HG03025 (cell line): ENCODE results near the gene VILL.

ENCODE experiments used
- ATAC-seq: cut with Tn5 transposase; IDR thresholded peaks from one replicate; pipeline ENCODE4 v1.9.1; 2021; ENCODE audit warnings: mild to moderate bottlenecking, moderate library complexity; ENCODE audit not compliant: unreplicated experiment, low FRiP score

VILL gene

DNA sequence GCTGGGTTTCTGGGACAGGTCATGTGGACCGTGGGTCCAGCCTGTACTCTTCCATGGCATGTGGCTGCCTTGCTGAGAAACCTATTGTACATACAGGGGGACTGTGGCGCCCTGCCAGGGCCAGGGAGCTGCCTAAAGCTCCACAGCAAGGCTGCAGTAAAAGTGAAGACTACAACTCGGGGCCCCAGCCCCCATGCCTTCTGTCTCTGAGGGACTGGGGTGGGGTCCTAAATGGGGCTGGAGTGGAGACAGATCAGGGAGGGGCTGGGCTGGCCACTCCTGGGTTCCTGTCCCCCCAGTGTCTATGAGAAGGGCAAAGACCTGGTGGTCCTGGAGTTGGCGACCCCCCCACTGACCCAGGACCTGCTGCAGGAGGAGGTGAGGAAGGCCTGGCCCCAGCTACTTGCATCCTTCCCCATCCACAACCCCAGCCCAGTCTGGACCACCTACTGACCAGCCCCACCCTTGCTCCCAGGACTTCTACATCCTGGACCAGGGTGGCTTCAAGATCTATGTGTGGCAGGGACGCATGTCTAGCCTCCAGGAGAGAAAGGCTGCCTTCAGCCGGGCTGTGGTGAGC lies 7.3 kb downstream of the VILL start:
- no peak for ATAC-seq

DNA sequence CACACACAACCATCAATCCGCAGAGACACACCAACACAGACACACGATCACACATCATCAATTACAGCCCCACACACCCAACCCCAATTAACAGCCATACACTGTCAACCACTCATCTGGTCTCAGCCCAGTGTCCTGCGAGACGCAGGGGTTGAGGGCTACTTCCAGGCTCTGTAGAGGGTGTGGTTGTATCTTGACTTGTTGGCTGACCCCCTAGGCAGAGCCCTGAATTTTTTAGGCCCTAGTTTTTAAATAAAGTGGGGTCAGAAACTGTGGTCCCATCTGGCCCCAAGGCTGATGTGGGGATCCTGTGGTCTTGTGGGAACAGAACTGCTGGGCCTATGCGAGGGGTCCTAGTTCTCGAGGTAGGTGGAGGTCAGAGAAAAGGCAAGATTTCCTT lies 9.2 kb downstream of the VILL start:
- no peak for ATAC-seq

GRCh38 chr3:38000242-38000916 lies 9.8 kb downstream of the VILL start:
- no peak for ATAC-seq

DNA sequence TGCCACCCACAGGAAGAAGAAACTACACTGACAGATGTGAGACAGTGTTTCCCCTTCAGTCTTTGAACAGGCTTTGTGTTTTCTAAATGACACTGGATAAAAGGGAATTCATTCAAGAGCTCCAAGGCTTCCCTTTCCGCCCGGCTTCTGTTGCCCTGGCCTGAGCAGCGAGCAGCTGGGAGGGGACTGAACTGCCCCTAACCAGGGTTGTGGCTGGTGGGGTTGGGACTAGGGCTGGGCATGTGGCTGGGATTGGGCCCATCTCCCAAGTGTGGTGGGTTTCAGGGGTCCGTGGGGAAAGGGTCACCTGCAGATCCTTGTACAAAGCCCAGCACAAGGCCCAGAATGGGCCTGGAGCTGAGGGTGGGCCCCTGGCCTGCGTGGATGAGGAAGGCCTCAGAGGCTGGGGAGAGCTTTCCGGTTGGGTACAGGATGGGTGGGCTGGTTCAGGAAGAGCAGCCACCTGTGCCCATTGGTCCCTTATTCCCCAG lies 10.4 kb downstream of the VILL start:
- ATAC-seq: no peak

GRCh38 chr3:38001456-38002081 lies 11.0 kb downstream of the VILL start:
- no peak for ATAC-seq

GRCh38 chr3:38002291-38002876 lies 11.8 kb downstream of the VILL start:
- no peak for ATAC-seq

- no peak for ATAC-seq
Measured at GRCh38 chr3:38002940-38003339, 12.4 kb downstream of the VILL start.

DNA sequence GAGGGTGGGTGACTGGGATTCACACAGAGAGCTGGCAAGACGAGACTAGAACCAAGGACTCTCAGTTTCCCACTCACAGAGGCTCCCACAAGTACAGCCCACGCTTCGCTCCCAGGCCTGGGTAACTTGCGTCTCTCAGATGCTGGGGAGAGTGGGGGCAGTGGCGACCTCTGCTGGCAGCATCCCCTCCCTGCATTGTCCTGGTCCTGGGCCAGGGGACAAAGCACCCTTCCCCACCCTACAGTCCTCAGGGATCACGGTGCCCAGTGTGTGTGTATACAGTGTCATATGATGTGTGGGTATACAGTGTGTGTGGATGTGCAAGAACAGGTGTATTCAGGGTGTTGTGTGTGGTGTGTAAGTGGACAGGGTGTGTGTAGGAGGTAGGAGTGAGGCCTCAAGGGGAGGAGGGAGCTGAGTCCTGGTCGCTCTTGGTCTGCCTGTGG lies 12.8 kb downstream of the VILL start:
- no peak for ATAC-seq

GRCh38 chr3:38003817-38004414 lies 13.3 kb downstream of the VILL start:
- no peak for ATAC-seq

DNA sequence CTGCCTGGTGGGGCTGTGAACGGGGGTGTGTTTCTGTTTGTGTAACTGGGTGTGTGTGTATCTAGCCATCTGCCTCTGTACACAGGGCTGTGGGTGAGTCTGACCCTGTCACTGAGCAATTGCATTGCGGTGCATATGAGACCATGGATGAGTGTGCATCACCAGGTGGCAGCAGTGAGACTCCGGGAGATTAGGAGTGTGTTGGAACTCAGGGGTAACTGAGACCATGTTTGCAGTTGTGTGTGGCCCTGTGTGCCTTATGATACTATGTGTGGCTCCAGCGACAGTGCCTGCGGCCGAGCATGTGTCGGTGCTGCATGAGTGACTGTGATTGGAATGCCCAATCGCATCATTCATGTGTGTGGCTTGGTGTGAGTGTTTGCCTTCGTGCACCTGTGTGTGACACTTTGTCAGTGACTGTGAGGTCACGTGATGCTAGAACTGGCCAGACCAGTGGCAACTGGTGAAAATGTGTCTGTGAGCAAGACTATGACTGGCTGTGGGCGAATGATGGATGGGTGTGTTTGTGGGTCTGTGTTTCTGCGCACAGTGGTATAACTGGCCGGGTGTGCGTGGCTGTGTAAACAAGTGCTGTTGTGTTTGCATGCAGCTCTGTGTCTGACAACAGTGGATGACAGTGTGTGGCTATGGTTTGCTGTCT lies 14.0 kb downstream of the VILL start:
- ATAC-seq: no peak

GRCh38 chr3:38005076-38006020 lies 14.8 kb downstream of the VILL start:
- ATAC-seq: no peak

- ATAC-seq: no peak
Measured at GRCh38 chr3:38006031-38006430, 15.4 kb downstream of the VILL start.

- no peak for ATAC-seq
Measured at GRCh38 chr3:38006445-38006995, 15.9 kb downstream of the VILL start.

DNA sequence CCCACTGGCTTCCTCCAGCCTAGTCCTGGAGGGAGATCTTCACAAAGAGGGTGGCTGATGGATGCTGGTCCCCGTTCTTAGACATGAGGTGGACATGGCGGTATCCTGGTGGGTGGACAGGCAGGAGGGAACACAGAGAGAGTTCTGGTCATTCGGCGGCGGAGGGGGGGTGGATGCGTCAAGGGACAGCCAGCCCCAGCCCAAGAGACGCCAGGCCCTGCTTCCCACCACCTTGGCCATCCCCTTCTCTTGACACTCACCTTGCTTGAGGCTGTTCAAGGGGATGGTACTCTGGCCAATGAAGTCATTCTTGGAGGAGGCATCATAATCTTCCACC lies 17.1 kb downstream of the VILL start:
- ATAC-seq: no peak

- ATAC-seq: no peak
Measured at GRCh38 chr3:38008191-38008701, 17.7 kb downstream of the VILL start.

DNA sequence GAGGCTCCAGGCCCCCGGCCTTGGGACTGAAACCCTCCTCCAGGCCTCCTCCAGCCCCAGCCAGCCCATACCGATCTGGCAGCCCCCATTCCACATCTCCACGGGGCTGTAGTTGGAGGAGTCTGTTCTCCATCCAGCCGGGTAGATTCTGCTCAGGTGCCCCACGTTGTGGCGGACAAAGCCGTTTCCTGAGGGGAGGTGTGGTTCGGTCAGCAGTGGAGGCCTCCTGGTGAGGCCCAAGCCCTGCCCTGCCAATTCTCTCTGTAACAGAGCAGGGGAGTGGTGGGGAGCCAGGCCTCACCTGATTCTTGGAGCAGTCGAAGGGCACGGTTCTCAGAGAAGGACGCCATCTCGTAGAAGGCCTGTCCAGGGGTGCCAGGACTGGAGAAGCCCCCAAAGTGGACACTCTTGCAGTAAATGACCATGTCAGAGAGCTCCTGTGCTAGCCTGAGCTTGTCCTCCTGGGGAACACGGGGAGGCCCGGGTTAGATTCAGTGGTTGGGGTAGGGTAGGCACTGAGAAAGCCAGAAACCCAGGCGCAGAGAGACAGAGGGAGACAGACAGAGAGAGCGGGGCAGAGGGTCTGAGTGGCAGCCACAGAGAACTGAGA lies 18.5 kb downstream of the VILL start:
- no peak for ATAC-seq

DNA sequence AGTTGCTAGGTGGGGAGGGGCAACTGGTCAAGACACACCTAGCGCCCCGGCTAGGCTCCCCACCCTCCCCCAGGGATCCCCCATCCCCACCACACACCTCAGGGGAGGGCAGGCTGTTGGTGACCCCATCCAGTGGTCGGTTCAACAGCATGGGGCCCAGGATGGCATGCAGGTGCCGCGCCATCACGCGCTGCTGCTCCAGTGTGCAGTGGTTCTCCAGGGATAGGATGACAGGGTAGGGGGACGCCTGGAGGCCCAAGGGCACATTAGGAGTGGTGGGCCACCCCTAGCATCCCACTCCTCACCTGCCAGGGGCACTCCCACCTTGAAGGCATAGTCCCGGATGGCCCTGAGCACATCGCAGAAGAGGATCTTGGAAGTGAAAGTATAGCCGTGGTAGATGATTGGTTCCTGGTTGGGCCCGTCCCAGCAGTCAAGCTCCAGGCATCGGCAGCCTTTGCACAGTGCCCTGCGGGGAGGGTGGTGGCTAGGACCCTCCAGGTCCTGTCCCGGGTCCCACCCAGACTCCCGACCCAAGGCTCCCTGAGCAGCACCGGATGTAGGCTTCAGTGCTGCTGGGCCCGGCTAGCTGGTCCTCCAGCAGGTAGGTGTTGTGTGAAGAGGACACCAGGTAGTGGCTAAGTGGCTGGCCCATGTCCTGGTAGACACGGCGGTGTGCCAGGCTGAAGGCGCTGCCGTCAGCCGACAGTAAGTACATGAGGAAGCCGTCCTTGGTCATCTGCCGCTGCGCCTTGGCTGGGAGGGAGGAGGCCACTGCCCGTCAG lies 19.4 kb downstream of the VILL start:
- no peak for ATAC-seq

GRCh38 chr3:38011111-38011510 lies 20.5 kb downstream of the VILL start:
- no peak for ATAC-seq
